WTC11 (cell line): ENCODE measurements around the gene ESYT1. TPM values are rescaled to one million over a fixed set of nuclear protein-coding genes. Genes with fewer than 3 reads are reported as not detected.

Experiments used
- ATAC-seq: fragments of 200-7000 bp; cut with Tn5 transposase; 2 replicates; pipeline ENCODE4 v1.10.0; 2021; ENCODE audit warnings: mild to moderate bottlenecking, moderate library complexity
- CTCF ChIA-PET: fragments of 300-600 bp; sonication (Branson Sonifier 250); formaldehyde crosslinking; loops from one replicate; lab custom pipeline; 2021; ENCODE audit warnings: antibody characterized with exemption; lab: Charles Lee
- POLR2A ChIA-PET: fragments of 350-600 bp; sonication (Branson Sonifier 250); formaldehyde crosslinking; loops from one replicate; lab custom pipeline; 2021; ENCODE audit warnings: antibody characterized with exemption; lab: Charles Lee
- DNase-seq: peaks from one replicate; pipeline ENCODE4 v3.0.0; 2021; ENCODE audit warnings: low spot score
- H3K27ac Mint-ChIP-seq: 2 replicates; pipeline ENCODE4 v1.8.0; 2021; ENCODE audit warnings: mixed read lengths
- H3K27me3 Mint-ChIP-seq: 2 replicates; pipeline ENCODE4 v1.8.0; 2021; ENCODE audit warnings: low read depth, mild to moderate bottlenecking, moderate library complexity, mixed read lengths
- H3K36me3 Mint-ChIP-seq: 2 replicates; pipeline ENCODE4 v1.8.0; 2021; ENCODE audit warnings: mixed read lengths
- H3K4me1 Mint-ChIP-seq: 2 replicates; pipeline ENCODE4 v1.8.0; 2022; ENCODE audit warnings: mixed read lengths
- H3K4me3 Mint-ChIP-seq: 2 replicates; pipeline ENCODE4 v1.8.0; 2021; ENCODE audit warnings: mild to moderate bottlenecking, moderate library complexity, mixed read lengths
- H3K9me3 Mint-ChIP-seq: 2 replicates; pipeline ENCODE4 v1.8.0; 2021; ENCODE audit warnings: mixed read lengths
- AR ChIP-seq: fragments of 250-450 bp; sonication (Bioruptor Pico); IDR thresholded peaks from 2 replicates; pipeline ENCODE4 v1.9.0; 2021; ENCODE audit warnings: mild to moderate bottlenecking
- E2F5 ChIP-seq: sonication (generic); formaldehyde crosslinking; IDR thresholded peaks from 2 replicates; pipeline ENCODE4 v1.8.1; 2022; ENCODE audit warnings: mild to moderate bottlenecking, moderate library complexity, missing genetic modification reagents
- FOXJ3 ChIP-seq: sonication (generic); formaldehyde crosslinking; IDR thresholded peaks from 2 replicates; pipeline ENCODE4 v1.9.0; 2021; ENCODE audit warnings: missing genetic modification reagents, mild to moderate bottlenecking, borderline replicate concordance
- HMGXB4 ChIP-seq: sonication (generic); formaldehyde crosslinking; IDR thresholded peaks from 2 replicates; pipeline ENCODE4 v1.8.1; 2023; ENCODE audit warnings: mild to moderate bottlenecking, moderate library complexity, missing genetic modification reagents
- IRF1 ChIP-seq: sonication (generic); formaldehyde crosslinking; IDR thresholded peaks from 2 replicates; pipeline ENCODE4 v1.8.0; 2023; ENCODE audit warnings: missing genetic modification reagents
- JUN ChIP-seq: sonication (generic); formaldehyde crosslinking; IDR thresholded peaks from 2 replicates; pipeline ENCODE4 v1.8.0; 2023; ENCODE audit warnings: mild to moderate bottlenecking, missing genetic modification reagents
- MXD4 ChIP-seq: fragments of 250-450 bp; sonication (Bioruptor Pico); IDR thresholded peaks from 2 replicates; pipeline ENCODE4 v1.8.0; 2021; ENCODE audit warnings: mild to moderate bottlenecking, moderate library complexity, borderline replicate concordance
- NFATC4 ChIP-seq: fragments of 250-450 bp; sonication (Bioruptor Pico); IDR thresholded peaks from 2 replicates; pipeline ENCODE4 v1.9.0; 2021; ENCODE audit warnings: mild to moderate bottlenecking
- PRRX2 ChIP-seq: fragments of 250-450 bp; sonication (Bioruptor Pico); IDR thresholded peaks from 2 replicates; pipeline ENCODE4 v1.8.0; 2021; ENCODE audit warnings: mild to moderate bottlenecking
- SOX15 ChIP-seq: fragments of 250-450 bp; sonication (Bioruptor Pico); IDR thresholded peaks from 2 replicates; pipeline ENCODE4 v1.9.0; 2021; ENCODE audit warnings: mild to moderate bottlenecking
- ZNF263 ChIP-seq: sonication (generic); formaldehyde crosslinking; IDR thresholded peaks from 2 replicates; pipeline ENCODE4 v1.8.1; 2022; ENCODE audit warnings: low read depth, mild to moderate bottlenecking, moderate library complexity, missing genetic modification reagents
- ZNF281 ChIP-seq: sonication (generic); formaldehyde crosslinking; IDR thresholded peaks from 2 replicates; pipeline ENCODE4 v1.8.0; 2023; ENCODE audit warnings: mild to moderate bottlenecking, missing genetic modification reagents
- ZNF396 ChIP-seq: fragments of 250-450 bp; sonication (Bioruptor Pico); IDR thresholded peaks from 2 replicates; pipeline ENCODE4 v1.8.0; 2021; ENCODE audit warnings: mild to moderate bottlenecking, moderate library complexity, borderline replicate concordance
- ZNF416 ChIP-seq: fragments of 250-450 bp; sonication (Bioruptor Pico); IDR thresholded peaks from 2 replicates; pipeline ENCODE4 v1.9.0; 2021; ENCODE audit warnings: mild to moderate bottlenecking, inconsistent platforms
- ZNF512 ChIP-seq: sonication (generic); formaldehyde crosslinking; IDR thresholded peaks from 2 replicates; pipeline ENCODE4 v1.8.1; 2022; ENCODE audit warnings: missing genetic modification reagents, borderline replicate concordance
- ZNF532 ChIP-seq: fragments of 250-450 bp; sonication (Bioruptor Pico); IDR thresholded peaks from 2 replicates; pipeline ENCODE4 v1.9.0; 2021; ENCODE audit warnings: mild to moderate bottlenecking, borderline replicate concordance
- ZNF671 ChIP-seq: fragments of 250-450 bp; sonication (Bioruptor Pico); IDR thresholded peaks from 2 replicates; pipeline ENCODE4 v1.8.0; 2021; ENCODE audit warnings: mild to moderate bottlenecking
- ZSCAN18 ChIP-seq: fragments of 250-450 bp; sonication (Bioruptor Pico); IDR thresholded peaks from 2 replicates; pipeline ENCODE4 v2.1.2; 2022; ENCODE audit warnings: mild to moderate bottlenecking, moderate library complexity
- total RNA-seq: library from RNA; stranded (reverse); gene quantifications from 3 replicates; pipeline ENCODE4 v1.2.3, GENCODE V29; 2021

ESYT1 gene
- total RNA-seq, 1 experiment from 2014 or later: 80.1 TPM

GRCh38 chr12:56158926-56159461 is 30.9 kb downstream of the ESYT1 start:
- ChIA-PET POLR2A (interaction anchor here (1.0 to 7.2 kb wide), 9 partner anchors 16 to 201 kb away, joined by 3 to 104 read pairs (median 8); partner anchors contain the start of genes ERBB3, ESYT1, PA2G4 and RNF41), CTCF (interaction anchor here (0.8 to 2.2 kb wide), 9 partner anchors 29 to 107 kb away, joined by 3 to 11 read pairs (median 5); partner anchors contain the start of genes ESYT1, RNF41, SMARCC2 and ZC3H10)
- peak; percentile 34 for ATAC-seq
- peak; percentile 72 for DNase-seq
- Mint-ChIP-seq H3K4me1 (peaks cover 49% of the 10 kb centered on the region), H3K4me3 (peak overlapping the region; percentile 96), H3K27ac (peak overlapping the region; percentile 93), H3K9me3 (no peaks in the 10 kb centered on the region), H3K27me3 (no peaks in the 10 kb centered on the region), H3K36me3 (peaks cover 56% of the 10 kb centered on the region)
- TF ChIP-seq NFATC4 (CRISPR knock-in tag) (peak; percentile 73; the same call in 1 of the 2 replicates), ZNF416 (CRISPR knock-in tag) (0 out of 2 replicates have a peak, but pooled peaks have one; percentile 19), ZNF263 (CRISPR knock-in tag) (no peak), SOX15 (no peak), JUN (CRISPR knock-in tag) (no peak; the same call in 1 of the 2 replicates), AR (peak; percentile 22; the same call in 1 of the 2 replicates), ZNF512 (CRISPR knock-in tag) (no peak), PRRX2 (CRISPR knock-in tag) (no peak; the same call in 1 of the 2 replicates), ZSCAN18 (CRISPR knock-in tag) (no peak), E2F5 (CRISPR knock-in tag) (no peak), FOXJ3 (no peak), MXD4 (CRISPR knock-in tag) (no peak), ZNF281 (CRISPR knock-in tag) (no peak), HMGXB4 (no peak), ZNF396 (CRISPR knock-in tag) (no peak), ZNF532 (CRISPR knock-in tag) (peak; percentile 33; the same call in 1 of the 2 replicates), ZNF671 (CRISPR knock-in tag) (0 out of 2 replicates have a peak, but pooled peaks have one; percentile 55), IRF1 (CRISPR knock-in tag) (no peak)
